LNCaP clone FGC (cell line): ENCODE data around the gene PPP1R37.

Experiments
- DNase-seq: peaks from one replicate; pipeline ENCODE4 v3.0.0-alpha.2; 2011; ENCODE audit warnings: low read depth
- H3K4me3 ChIP-seq: 2 replicates; pipeline ENCODE4 v1.5.1; 2011; ENCODE audit warnings: mild to moderate bottlenecking, low read depth, low read length, control low read depth
- TF ChIP-seq, protein P1 (sequence below): IDR thresholded peaks from 2 replicates; pipeline ENCODE4 v1.5.1; 2012; ENCODE audit warnings: mild to moderate bottlenecking; ENCODE audit not compliant: control insufficient read depth, insufficient read depth; ENCODE audit errors: extremely low read depth

PPP1R37 gene

DNA sequence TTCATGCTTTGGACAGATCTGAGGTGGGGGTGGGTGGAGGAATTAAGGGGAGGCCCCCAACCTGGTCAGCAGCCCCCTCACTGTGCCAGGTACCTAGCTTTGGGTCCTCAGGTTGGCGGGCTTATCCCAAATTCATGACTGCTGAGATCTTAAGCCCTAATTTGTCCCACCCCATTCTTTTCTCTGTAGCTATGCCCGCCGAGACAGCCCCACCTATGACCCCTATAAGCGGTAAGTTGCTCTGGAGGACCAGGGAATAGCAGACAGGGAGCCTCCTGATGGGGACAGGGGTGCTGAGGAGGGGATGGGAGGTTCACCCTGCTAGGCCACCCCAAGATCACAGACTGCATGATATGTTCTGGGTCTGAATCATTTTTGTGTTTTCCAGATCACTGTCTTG lies 31.0 kb upstream of the PPP1R37 start:
- TF ChIP-seq, protein P1, sequence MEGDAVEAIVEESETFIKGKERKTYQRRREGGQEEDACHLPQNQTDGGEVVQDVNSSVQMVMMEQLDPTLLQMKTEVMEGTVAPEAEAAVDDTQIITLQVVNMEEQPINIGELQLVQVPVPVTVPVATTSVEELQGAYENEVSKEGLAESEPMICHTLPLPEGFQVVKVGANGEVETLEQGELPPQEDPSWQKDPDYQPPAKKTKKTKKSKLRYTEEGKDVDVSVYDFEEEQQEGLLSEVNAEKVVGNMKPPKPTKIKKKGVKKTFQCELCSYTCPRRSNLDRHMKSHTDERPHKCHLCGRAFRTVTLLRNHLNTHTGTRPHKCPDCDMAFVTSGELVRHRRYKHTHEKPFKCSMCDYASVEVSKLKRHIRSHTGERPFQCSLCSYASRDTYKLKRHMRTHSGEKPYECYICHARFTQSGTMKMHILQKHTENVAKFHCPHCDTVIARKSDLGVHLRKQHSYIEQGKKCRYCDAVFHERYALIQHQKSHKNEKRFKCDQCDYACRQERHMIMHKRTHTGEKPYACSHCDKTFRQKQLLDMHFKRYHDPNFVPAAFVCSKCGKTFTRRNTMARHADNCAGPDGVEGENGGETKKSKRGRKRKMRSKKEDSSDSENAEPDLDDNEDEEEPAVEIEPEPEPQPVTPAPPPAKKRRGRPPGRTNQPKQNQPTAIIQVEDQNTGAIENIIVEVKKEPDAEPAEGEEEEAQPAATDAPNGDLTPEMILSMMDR = no peak
- H3K4me3 ChIP-seq = no peak overlapping the region
- no peak for DNase-seq

DNA sequence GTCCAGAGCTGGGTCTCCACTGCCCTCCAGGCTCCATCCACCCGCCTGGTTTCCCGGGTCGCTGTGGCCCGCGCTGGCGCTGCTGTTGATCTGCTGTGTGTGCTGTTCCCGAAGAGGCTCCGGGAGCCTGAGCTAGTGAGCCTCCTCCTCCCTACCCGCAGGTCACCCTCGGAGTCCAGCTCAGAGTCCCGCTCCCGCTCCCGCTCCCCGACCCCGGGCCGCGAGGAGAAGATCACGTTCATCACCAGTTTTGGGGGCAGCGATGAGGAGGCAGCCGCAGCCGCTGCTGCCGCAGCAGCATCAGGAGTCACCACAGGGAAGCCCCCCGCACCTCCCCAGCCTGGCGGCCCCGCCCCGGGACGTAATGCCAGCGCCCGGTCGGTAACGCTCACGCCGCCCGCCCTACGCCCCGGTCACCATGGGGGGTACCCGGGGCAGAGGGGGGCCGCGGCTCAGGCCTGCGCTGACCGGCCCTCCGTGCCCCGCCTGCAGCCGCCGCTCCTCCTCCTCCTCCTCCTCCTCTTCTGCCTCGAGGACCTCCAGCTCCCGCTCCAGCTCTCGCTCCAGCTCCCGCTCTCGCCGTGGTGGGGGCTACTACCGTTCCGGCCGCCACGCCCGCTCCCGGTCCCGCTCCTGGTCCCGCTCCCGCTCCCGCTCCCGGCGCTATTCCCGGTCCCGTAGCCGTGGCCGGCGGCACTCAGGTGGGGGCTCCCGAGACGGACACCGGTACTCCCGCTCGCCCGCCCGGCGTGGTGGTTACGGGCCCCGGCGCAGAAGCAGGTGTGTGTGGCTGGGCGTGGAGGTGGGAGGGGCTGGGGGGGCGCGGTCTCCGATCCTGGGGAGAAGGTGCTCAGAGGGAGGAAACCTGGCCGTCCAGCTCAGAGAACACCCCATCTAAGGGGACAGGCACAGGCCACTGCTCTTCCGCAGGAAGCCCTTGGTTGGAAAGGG lies 28.9 kb upstream of the PPP1R37 start:
- TF ChIP-seq, protein P1 = no peak
- no peak overlapping the region for H3K4me3 ChIP-seq
- DNase-seq = no peak

DNA sequence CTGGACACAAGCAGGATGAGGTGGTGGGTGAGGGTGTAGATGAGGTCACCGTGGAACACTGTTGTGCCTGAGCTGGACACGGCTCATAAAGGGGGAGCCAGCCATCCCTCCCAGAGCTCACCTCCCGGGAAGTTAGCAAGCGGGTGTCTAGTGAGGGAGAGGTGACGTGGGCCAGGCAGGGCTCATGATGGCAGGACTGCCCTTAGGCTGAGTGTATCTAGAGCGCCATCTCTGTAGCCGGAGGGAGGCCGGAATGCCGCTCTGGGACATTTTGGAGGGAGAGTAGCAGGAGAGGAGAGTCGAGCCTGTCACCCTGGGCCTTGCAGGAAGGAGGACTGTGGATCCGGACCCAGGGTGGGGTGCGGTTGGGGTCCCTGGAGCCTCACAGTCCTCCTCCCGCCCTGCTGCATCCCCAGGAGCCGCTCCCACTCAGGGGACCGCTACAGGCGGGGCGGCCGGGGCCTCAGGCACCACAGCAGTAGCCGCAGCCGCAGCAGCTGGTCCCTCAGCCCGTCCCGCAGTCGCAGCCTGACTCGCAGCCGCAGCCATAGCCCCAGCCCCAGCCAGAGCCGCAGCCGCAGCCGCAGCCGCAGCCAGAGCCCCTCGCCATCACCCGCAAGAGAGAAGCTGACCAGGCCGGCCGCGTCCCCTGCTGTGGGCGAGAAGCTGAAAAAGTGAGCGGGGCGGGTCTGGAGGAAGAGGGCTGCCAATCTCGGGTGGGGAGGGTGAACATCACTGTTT lies 25.9 kb upstream of the PPP1R37 start:
- TF ChIP-seq, protein P1 = no peak
- H3K4me3 ChIP-seq = no peak overlapping the region
- DNase-seq = no peak

DNA sequence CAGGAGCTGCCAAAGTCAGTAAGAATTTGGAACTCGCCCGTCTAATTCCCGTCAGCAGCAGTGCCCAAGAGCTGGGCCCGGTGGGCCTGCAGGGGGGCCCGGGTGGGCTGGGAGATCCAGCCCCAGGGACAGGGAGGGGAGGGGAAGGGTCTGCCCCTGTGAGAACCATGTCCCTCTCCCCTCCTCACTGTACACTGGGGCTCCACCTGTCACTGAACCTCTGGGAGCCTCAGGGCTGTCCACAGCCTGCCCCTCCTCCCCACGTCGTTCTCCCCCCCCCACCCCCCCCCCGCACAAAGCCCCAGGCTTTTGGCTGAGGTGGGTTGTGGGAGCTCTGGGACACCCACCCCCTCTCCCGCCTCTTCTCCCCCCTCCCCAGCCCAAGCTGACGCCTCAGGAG lies 24.9 kb upstream of the PPP1R37 start:
- no peak overlapping the region for H3K4me3 ChIP-seq
- no peak for DNase-seq
- TF ChIP-seq, protein P1 = no peak

DNA sequence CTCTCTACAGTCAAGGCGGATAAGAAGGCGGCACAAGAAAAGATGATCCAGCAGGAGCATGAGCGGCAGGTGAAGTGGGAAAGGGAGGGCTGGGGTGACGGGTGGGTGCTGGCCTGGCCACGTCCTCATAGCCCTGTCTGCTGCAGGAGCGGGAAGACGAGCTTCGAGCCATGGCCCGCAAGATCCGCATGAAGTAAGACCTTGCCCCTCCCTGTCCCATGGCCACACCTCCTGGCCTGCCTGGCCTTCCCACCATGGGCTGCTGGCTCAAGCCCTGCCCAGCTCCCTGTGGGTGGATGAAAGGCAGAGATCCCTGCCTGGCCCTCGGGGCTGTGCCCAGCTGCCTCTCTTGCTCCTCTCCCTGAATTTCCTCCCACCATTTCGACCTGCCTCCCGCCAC lies 23.9 kb upstream of the PPP1R37 start:
- TF ChIP-seq, protein P1 = no peak
- DNase-seq = no peak
- no peak overlapping the region for H3K4me3 ChIP-seq

DNA sequence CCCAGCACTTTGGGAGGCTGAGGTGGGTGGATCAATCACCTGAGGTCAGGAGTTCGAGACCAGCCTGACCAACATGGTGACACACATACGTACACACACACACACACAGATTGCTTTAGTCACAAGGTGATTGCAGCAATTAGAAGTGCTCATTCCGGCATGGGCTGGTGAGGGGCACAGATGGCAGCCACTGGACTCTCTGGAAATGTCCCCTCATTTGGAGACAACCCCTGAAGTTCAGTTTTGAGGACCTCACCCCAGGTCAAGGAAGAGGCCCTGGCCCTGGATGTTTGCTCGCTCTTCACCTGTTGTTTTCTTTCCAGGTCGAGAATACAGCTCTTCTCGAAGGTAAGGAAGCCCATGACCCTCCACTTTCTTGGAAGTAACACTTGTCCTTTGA lies 22.8 kb upstream of the PPP1R37 start:
- no peak for DNase-seq
- no peak overlapping the region for H3K4me3 ChIP-seq

More for the DNA sequence above, 22.8 kb upstream of the PPP1R37 start:
- TF ChIP-seq, protein P1 = no peak
